HG02870 (cell line): ENCODE results near the gene RNF31.

Source experiments
- ATAC-seq: cut with Tn5 transposase; IDR thresholded peaks from one replicate; pipeline ENCODE4 v1.9.1; 2021; ENCODE audit warnings: mild to moderate bottlenecking, moderate library complexity; ENCODE audit not compliant: unreplicated experiment

Gene RNF31

DNA sequence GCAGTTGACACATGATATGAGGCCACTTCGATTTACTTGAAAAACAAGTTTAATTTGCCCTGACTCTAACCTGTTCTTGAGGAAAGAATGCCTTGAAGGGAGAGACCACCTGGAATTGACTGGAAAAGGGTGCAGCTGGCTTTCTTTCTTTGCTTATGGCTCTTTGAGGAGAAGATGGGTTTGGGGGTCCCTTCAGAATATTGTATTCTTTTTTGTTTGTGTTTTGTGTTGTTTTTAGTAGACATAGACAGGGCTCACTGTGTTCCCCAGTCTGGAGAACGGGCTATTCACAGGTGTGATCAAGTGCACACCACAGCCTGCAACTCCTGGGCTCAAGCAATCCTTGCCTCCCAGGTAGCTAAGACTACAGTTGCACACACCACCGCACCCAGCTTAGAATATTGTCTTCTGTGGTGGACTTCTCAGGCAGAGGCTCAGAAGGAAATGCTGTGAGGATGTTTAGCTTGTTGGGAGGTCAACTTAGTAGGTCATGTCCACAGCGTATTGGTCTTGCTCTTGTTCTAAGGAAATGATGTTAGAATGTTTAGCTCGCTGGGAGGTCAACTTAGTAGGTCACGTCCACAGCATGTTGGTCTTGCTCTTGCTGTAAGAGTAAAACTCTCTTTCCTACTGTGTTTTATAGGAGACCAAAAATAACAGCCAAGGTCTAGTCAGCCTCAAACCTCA is 31.0 kb upstream of the RNF31 start:
- ATAC-seq, result no peak

DNA sequence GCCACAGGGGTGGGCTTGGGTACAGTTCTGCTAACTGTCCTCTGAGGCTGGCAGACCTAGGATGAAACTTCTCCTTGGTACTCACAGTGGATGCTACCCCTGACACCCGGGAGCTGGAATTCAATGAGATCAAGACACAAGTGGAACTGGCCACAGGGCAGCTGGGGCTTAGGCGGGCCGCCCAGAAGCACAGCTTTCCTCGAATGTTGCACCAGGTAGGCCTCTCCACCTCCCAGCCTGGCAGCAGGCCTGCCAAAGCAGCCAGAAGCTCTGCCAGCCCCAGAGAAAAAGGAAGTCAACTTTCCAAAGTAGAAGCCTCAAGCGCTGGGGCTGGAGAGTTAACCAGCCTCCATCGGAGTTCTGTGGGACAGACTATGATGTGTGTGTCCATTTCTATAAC is 30.1 kb upstream of the RNF31 start:
- no peak for ATAC-seq

DNA sequence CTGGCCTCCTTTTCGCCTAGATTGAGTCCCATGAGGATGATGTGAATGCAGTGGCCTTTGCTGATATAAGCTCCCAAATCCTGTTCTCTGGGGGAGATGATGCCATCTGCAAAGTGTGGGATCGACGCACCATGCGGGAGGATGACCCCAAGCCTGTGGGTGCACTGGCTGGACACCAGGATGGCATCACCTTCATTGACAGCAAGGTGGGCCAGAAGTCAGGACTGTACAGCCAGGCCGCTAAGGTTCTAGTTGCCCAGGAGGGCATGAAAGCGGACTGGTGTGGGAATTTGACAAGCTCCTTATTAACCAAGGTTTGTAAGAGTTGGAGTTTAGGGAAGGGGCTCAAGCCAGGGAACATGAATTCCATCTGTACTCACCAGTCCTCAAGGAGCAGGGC is 27.6 kb upstream of the RNF31 start:
- ATAC-seq, result no peak

DNA sequence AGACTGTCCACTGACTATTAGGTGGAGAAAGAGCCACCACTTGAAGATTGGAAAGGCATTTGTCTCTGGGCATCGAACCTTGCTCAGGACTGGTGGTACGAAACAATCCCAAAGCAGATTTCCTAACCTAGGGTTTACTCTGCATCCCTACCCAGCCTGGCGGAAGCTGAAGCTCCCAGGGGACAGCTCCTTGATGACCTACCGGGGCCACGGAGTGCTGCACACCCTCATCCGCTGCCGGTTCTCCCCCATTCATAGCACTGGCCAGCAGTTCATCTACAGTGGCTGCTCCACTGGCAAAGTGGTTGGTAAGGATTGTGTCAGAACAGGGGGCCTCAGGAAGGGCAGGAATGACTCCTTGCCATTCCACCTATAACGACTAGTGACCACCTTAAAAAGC is 26.1 kb upstream of the RNF31 start:
- ATAC-seq, result no peak

DNA sequence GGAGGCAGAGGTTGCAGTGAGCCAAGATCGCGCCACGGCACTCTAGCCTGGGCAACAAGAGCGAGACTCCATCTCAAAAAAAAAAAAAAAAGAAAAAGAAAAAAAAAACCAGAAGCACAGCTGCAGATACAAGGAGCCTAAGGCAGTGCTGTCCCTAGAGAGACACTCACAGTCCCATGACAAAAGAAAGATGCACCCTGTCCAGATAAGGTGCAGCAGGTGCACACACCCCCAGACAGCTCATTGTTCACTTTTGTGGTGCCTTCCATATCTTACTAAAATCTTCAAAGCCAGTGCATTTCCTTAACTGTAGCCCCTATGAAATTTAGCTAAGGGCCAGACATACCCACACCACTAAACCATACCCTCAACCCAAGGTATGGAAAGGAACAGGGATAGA is 24.9 kb upstream of the RNF31 start:
- ATAC-seq, result no peak

DNA sequence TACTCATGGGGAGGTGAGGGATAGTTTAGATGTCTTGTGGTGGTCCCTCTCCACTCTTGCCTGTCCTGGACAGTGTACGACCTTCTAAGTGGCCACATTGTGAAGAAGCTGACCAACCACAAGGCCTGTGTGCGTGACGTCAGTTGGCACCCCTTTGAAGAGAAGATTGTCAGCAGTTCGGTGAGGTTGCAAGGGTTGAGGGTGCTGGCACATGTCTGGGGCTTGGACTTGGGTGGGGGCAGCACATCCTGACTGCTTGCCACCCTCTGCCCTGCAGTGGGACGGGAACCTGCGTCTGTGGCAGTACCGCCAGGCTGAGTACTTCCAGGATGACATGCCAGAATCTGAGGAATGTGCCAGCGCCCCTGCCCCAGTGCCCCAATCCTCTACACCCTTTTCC is 24.4 kb upstream of the RNF31 start:
- no peak for ATAC-seq

DNA sequence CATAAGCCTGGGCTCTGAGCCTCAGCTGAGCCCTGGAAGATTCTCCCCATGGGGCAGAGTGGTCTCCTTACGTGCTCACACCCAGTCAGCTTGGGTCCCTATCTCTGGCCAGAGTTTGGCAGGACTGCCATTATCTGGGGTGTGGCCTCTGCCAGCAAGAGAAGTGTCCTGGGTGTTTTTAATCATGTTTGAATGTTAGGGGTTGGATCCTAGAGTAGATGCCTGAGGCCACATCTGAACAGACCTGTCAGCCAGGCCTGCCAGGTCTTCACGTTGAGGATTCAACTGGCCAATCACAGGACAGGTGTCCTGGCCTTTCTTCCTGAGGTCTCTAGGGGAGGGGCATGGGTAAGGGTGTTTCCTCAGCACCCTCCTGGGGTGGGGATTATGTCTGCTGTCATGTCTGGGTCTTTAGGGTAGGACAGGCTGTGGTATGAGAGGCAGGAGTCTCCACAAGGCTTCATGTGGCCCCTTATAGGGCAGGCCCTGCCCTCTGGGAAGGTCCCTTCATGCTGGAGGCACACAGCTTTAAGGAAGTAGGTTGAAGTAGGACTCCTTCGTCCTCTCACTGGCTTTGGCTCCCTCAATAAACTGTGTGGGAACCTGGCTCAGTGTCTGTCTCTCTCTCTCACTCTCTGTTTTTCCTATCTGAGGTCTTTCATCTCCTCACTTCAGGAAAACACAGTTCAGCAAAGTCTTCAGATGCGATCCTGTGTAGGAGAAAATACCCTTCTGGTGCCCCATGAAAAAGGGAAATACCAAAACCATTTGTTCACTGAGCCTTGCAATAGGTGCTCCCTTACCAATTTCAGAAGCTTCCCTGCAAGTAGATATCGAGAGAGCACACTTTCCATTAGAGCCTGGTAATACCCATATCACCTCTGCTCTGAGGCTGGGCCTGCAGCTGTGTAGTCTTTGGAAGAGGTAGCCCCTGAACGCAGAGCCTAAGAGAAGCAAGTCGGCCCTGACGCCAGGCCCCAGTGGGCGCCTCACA is 23.6 kb upstream of the RNF31 start:
- peak; percentile 63 for ATAC-seq

DNA sequence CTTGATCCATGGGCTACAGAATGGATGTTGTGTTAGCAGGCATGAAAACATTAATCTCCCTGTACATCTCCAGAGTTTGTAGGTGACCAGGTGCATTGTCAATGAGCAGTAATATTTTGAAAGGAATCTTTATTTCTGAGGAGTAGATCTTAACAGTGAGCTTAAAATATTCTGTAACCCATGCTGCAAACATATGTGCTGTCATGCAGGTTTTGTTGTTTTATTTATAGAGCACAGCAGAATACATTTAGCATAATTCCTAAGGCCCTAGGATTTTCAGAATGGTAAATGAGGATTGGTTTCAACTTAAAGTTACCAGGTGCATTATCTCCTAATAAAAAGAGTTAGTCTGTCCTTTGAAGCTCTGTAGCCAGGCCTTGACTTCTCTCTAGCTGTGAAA is 20.4 kb upstream of the RNF31 start:
- ATAC-seq, result no peak

DNA sequence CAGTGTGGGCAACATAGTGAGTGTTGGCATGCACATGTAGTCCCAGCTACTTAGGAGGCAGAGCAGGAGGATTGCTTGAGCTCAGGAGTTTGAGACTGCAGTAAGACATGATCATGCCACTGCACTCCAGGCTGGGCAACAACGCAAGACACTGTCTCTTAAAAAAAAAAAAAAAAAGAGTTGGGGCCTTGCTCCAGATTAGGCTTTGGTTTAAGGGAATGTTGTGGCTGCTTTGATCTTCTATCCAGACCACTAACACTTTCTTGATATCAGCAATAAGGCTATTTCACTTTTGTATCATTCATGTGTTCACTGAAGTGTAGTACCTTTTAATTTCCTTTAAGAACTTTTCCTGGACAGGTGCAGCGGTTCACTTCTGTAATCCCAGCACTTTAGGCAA is 19.6 kb upstream of the RNF31 start:
- no peak for ATAC-seq

DNA sequence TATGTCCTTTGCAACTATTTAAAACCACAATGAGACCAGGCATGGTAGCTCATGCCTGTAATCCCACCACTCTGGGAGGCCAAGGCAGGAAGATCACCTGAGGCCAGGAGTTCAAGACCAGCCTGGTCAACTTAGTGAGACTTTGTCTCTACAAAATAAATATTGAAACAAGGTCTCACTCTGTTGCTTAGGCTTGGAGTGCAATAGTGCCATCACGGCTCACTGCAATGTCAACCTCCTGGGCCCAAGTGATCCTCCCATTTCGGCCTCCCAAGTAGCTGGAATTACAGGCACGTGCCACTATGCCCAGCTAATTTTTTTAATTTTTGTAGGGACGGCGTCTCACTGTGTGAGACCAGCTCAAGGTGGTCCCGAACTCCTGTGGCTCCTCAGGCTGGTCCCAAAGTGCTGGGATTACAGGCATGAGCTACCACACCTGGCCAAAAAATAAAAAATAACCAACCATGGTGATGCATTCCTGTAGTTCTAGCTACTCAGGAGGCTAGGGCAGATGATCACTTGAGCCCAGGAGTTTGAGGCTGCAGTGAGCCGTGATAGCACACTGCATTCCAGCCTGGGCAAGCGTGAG is 17.8 kb upstream of the RNF31 start:
- ATAC-seq, result no peak

DNA sequence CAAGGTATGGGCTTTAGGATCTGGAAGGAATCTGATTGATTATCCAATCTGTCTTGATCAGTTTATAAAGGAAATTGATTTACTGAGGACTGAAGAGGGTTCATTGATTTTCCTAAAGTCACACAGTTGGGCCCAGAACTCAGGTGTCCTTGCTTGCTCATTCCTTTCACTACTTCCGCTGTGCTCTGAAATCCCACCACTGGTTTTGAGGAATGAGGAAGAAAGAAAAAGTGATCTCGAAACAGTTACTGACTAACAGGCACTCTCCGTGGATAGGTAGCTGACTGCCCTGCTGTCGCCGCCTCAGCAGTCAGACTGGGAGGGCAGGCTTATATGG is 16.9 kb upstream of the RNF31 start, which contains the start of gene FITM1:
Gene FITM1 (plus strand): TSS at position 280 of the 337 bp plus-strand sequence. CDS start 905 bp downstream, outside the sequence.
- no peak for ATAC-seq

DNA sequence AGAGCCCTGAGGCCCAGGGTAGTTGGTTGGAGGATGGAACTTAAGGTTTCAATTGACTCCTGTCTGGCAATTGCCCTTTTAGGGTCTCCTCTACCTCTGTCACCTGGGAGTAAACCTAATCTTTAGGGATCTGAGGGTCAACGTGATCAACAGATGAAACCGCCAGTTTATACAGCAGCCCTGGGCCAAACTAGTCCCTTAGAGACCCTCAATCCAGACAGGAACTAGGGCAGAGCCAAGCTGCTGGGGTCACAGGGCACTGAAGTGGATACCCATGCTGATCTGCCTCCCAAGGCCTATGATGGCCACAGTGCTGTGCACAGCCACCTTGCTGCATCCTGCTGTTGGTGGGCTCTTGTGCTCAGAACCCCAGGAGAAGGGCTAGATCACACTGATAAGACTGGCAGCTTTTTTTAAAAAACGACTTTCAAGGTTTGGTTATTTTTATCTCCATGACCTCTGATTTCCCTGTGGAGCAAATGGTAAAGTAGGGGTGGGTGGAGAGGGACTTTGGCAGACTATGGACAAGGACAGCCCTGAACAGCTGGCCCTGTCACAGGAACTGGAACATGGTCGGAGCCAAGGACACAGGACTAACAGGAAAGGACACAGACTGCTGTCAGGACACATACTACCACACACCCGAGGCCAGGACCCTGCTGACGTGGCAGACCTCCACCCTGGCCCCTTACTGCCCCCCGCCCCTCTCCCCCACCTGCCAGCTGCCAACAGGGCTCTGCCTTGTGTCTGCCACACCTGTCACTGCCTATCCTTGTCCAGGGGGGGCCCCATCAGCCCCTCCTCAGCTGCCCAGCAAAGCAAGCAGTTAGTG is 16.4 kb upstream of the RNF31 start:
- ATAC-seq, result no peak

DNA sequence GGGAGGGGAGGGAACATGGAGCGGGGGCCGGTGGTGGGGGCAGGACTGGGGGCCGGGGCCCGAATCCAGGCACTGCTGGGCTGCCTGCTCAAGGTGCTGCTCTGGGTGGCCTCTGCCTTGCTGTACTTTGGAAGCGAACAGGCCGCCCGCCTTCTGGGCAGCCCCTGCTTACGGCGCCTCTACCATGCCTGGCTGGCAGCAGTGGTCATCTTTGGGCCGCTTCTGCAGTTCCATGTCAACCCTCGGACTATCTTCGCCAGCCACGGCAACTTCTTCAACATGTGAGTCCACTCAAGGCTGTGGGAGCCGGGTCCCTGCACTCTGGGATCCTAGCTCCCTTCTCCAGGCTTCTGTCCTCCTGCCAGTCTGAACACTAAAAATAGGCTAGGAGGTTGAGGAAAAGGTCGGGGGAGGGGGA is 15.7 kb upstream of the RNF31 start:
- ATAC-seq, result no peak

DNA sequence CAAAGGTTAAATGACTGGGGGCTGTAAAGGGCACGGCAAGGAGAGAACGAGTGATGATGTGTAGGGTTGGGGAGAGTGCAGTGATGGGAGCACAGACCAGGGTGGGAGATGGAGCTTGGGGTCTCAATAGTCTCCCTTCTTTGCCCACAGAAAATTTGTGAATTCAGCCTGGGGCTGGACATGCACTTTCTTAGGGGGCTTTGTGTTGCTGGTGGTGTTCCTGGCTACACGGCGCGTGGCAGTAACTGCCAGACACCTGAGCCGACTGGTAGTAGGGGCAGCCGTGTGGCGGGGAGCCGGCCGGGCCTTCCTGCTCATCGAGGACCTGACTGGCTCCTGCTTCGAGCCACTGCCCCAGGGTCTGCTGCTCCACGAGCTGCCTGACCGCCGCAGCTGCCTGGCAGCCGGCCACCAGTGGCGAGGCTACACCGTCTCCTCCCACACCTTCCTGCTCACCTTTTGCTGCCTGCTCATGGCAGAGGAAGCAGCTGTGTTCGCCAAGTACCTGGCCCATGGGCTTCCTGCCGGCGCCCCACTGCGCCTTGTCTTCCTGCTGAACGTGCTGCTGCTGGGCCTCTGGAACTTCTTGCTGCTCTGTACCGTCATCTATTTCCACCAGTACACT is 15.1 kb upstream of the RNF31 start:
- no peak for ATAC-seq

DNA sequence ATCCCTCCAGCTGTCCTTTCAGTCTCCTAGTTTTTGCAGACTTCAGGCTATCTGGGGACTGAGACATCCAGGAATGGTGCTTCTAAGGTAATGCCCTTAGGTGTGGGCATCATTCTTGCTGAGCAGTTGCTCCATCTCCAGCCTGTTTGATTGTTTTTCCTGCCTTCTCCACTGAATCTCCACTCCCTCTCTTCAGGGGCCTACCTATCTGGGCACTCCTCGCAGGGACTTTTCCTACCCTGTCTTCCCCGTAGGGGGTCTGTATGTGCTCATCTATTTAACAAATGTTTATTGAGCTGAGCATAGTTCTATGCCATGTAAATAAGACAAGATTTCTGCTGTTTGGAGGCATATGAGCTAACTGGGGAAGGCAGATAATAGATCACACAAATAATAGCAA is 14.3 kb upstream of the RNF31 start:
- ATAC-seq, result no peak

DNA sequence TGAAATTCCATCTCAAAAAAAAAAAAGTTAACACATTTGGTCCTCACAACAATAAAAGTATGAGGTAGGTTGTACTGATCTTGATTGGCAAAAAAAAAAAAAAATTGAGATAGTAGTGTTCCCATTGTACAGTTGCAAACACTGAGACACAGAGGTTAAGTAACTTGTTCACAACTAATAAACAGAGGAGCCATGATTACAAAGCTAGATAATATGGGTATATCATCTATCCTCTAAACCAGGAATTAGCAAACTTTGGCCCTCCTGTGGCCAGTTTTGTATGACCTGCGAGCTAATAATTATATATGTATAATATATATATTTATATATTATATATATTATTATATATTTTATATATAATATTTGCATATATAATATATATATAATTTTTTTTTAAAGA is 13.6 kb upstream of the RNF31 start:
- no peak for ATAC-seq

DNA sequence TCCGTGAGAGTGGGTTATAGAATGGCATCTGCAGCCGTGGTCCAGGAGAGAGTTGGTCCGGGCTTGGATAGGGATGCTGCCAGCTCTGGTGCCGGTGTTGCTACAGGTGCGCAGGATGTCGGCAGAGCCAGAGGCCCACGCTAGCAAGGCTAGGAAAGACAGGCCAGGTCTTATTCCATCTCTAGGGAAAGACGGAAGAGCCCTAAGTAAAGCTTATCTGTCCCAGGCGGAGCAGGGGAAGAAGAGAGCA is 11.8 kb upstream of the RNF31 start:
- peak; percentile 4 for ATAC-seq

DNA sequence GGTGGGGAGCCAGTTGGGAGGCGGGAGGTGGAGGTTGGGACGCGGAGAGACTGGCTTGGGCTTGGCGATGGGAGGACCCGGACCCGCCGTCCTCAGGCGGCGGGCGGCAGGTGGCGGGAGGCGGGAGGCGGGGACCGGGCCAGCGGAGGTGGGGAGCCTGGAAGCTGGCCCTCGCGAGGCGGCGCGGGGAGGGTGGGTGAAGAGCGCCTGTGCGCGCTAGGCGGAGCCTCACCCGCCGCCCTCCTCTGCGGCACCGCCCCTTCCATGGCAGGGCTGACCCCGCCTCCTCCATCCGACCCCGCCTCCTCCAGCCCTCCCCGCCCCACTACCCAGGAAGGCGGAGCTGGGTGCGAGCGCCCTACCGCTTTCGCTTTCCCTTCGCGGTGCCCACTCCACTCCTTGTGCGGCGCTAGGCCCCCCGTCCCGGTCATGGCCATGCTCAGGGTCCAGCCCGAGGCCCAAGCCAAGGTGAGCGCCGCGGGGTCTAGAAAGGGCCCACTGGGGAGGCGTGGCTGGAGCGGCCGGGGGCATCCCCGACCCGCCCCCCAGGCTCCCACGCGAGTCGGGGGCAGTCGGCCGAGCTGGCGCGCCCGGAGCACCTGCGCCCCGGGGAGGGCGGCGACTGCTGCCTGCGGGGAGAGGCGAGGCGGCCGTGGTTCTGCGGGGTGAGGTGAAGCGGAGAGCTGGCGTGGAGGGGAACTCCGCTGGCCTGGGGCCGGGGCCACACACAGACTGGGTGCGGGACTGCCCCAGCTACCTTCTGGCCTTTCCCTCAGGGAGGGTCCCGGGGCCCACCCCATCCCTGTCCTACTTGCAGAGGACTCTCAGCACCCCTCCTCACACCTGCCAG is 11.2 kb upstream of the RNF31 start, which contains the start of gene PSME1:
Gene PSME1 (plus strand): TSS at position 361 of the 850 bp plus-strand sequence. CDS start 69 bp downstream, at position 430.
- peak; percentile 82 for ATAC-seq

DNA sequence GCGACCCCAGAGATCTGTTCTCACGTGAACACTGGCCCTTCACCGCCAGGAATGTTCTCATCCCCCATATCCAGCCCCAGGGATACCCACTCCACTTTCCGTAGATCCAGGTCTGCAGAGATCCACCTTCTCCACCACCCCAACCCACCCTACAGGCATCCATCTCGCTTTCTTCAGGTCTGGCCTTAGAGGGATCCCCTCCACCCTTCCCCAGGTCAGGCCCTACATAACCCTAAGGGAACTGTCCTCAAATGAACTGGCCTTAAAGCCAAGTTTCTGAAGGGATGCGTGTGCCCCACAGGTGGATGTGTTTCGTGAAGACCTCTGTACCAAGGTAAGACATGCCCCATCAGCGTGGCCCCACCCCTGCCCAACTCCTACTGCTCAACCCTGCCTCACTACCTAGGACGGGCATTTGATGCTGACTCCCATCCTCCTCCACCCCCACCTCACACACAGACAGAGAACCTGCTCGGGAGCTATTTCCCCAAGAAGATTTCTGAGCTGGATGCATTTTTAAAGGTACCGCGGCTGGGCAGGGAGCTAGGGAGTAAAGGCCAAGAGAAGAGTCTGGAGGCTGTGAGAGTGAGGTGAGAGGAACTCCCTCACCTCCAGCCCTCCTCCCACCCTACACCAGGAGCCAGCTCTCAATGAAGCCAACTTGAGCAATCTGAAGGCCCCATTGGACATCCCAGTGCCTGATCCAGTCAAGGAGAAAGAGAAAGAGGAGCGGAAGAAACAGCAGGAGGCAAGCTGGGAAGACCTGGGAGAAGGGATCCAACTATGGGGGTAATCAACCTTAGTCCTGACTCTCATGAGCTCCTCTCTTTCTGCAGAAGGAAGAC is 10.4 kb upstream of the RNF31 start:
- no peak for ATAC-seq
